AG10803 (cell line): Measurements from ENCODE around the gene ZNF827.

Experiments used
- DNase-seq: peaks from one replicate; pipeline ENCODE4 v3.0.0; 2010; ENCODE audit warnings: low read depth
- H3K4me3 ChIP-seq: 2 replicates; pipeline ENCODE4 v1.5.1; 2011; ENCODE audit warnings: mild to moderate bottlenecking, low read length, control low read depth
- CTCF ChIP-seq: conservative IDR thresholded peaks from 2 replicates; pipeline ENCODE4 v1.5.1; 2011; ENCODE audit warnings: mild to moderate bottlenecking, low read length, control low read depth, inconsistent platforms

ZNF827 gene

GRCh38 chr4:145797278-145797677 lies 141.3 kb downstream of the ZNF827 start:
- DNase-seq, result no peak
- TF ChIP-seq CTCF, result no peak
- no peak overlapping the region for H3K4me3 ChIP-seq

GRCh38 chr4:145796346-145796745 lies 142.3 kb downstream of the ZNF827 start:
- no peak for DNase-seq
- H3K4me3 ChIP-seq, result no peak overlapping the region
- no peak for TF ChIP-seq CTCF

GRCh38 chr4:145795521-145795920 lies 143.1 kb downstream of the ZNF827 start:
- H3K4me3 ChIP-seq, result no peak overlapping the region
- no peak for DNase-seq
- TF ChIP-seq CTCF, result no peak

GRCh38 chr4:145792429-145792828 lies 146.2 kb downstream of the ZNF827 start:
- TF ChIP-seq CTCF, result no peak
- no peak overlapping the region for H3K4me3 ChIP-seq
- no peak for DNase-seq

- no peak for TF ChIP-seq CTCF
- no peak overlapping the region for H3K4me3 ChIP-seq
- DNase-seq, result no peak
Measured at GRCh38 chr4:145791988-145792387, 146.6 kb downstream of the ZNF827 start.

GRCh38 chr4:145788755-145789154 lies 149.9 kb downstream of the ZNF827 start:
- no peak overlapping the region for H3K4me3 ChIP-seq
- no peak for DNase-seq
- TF ChIP-seq CTCF, result no peak

- no peak for TF ChIP-seq CTCF
- no peak for DNase-seq
- H3K4me3 ChIP-seq, result no peak overlapping the region
Measured at GRCh38 chr4:145786830-145787229, 151.8 kb downstream of the ZNF827 start.
